Measurements from ENCODE around the gene RELN.

RELN gene

GRCh38 chr7:103887050-103887449 is 102.4 kb downstream of the RELN start:
- no peak for TF ChIP-seq MAX (IDR thresholded peaks at IDR 0.05; ENCODE audit: low read depth, low read length)
- DNase-seq (ENCODE audit: low read depth): no peak
- no peak overlapping the region for H3K4me3 ChIP-seq (ENCODE audit: low read depth, low read length)

- no peak for DNase-seq (ENCODE audit: low read depth)
- TF ChIP-seq CTCF (IDR thresholded peaks at IDR 0.05; ENCODE audit: low read depth, low read length) (no peak), MAX (IDR thresholded peaks at IDR 0.05; ENCODE audit: low read depth, low read length) (no peak), POLR2A (IDR thresholded peaks at IDR 0.05; ENCODE audit: extremely low read depth, insufficient read length) (no peak), MYC (IDR thresholded peaks at IDR 0.05; ENCODE audit: low read depth, low read length) (no peak)
- no peak overlapping the region for H3K4me3 ChIP-seq (ENCODE audit: low read depth, low read length)
Observed at GRCh38 chr7:103879928-103880600, 109.4 kb downstream of the RELN start.

GRCh38 chr7:103879411-103879810 is 110.0 kb downstream of the RELN start:
- no peak overlapping the region for H3K4me3 ChIP-seq (ENCODE audit: low read depth, low read length)
- DNase-seq (ENCODE audit: low read depth): no peak
- no peak for TF ChIP-seq MAX (IDR thresholded peaks at IDR 0.05; ENCODE audit: low read depth, low read length)
- TF ChIP-seq MYC (IDR thresholded peaks at IDR 0.05; ENCODE audit: low read depth, low read length): no peak
- no peak for TF ChIP-seq POLR2A (IDR thresholded peaks at IDR 0.05; ENCODE audit: extremely low read depth, insufficient read length)
- TF ChIP-seq CTCF (IDR thresholded peaks at IDR 0.05; ENCODE audit: low read depth, low read length): no peak

- TF ChIP-seq CTCF (IDR thresholded peaks at IDR 0.05; ENCODE audit: low read depth, low read length): no peak
- no peak for TF ChIP-seq MAX (IDR thresholded peaks at IDR 0.05; ENCODE audit: low read depth, low read length)
- no peak for TF ChIP-seq POLR2A (IDR thresholded peaks at IDR 0.05; ENCODE audit: extremely low read depth, insufficient read length)
- no peak for TF ChIP-seq MYC (IDR thresholded peaks at IDR 0.05; ENCODE audit: low read depth, low read length)
- no peak for DNase-seq (ENCODE audit: low read depth)
- no peak overlapping the region for H3K4me3 ChIP-seq (ENCODE audit: low read depth, low read length)
Observed at GRCh38 chr7:103877565-103877964, 111.9 kb downstream of the RELN start.

GRCh38 chr7:103875718-103876117 is 113.7 kb downstream of the RELN start:
- TF ChIP-seq MAX (IDR thresholded peaks at IDR 0.05; ENCODE audit: low read depth, low read length): no peak
- TF ChIP-seq CTCF (IDR thresholded peaks at IDR 0.05; ENCODE audit: low read depth, low read length): no peak
- no peak for TF ChIP-seq POLR2A (IDR thresholded peaks at IDR 0.05; ENCODE audit: extremely low read depth, insufficient read length)
- no peak for TF ChIP-seq MYC (IDR thresholded peaks at IDR 0.05; ENCODE audit: low read depth, low read length)
- no peak for DNase-seq (ENCODE audit: low read depth)
- H3K4me3 ChIP-seq (ENCODE audit: low read depth, low read length): no peak overlapping the region

- no peak overlapping the region for H3K4me3 ChIP-seq (ENCODE audit: low read depth, low read length)
Observed at GRCh38 chr7:103871473-103871872, 118.0 kb downstream of the RELN start.

More at GRCh38 chr7:103871473-103871872, 118.0 kb downstream of the RELN start:
- no peak for TF ChIP-seq MYC (IDR thresholded peaks at IDR 0.05; ENCODE audit: low read depth, low read length)
- no peak for TF ChIP-seq POLR2A (IDR thresholded peaks at IDR 0.05; ENCODE audit: extremely low read depth, insufficient read length)
- no peak for TF ChIP-seq MAX (IDR thresholded peaks at IDR 0.05; ENCODE audit: low read depth, low read length)
- TF ChIP-seq CTCF (IDR thresholded peaks at IDR 0.05; ENCODE audit: low read depth, low read length): no peak
- DNase-seq (ENCODE audit: low read depth): no peak
